Stimulated activated CD8-positive, alpha-beta memory T cell treated with anti-CD3 and anti-CD28 coated beads, Interleukin-15, amount 100 ng/mL, for 1 hour (primary cell): Measurements from ENCODE around the gene TBC1D19.
"Not testable (repeated sequence)": the region's sequence is repeated elsewhere in the genome, so short reads cannot be mapped to it uniquely, and the experiment has no call there.

Experiments
- DNase-seq: peaks from one replicate; pipeline ENCODE4 v3.0.0-alpha.2; 2020; ENCODE audit warnings: low read depth

Gene TBC1D19

GRCh38 chr4:26596843-26597242, 13.0 kb downstream of the TBC1D19 start:
- no peak for DNase-seq

- no peak for DNase-seq
These were observed 17.3 kb downstream of the TBC1D19 start for GRCh38 chr4:26601204-26601603.

- DNase-seq, result no peak
These were observed 23.9 kb downstream of the TBC1D19 start for GRCh38 chr4:26607776-26608175.

- DNase-seq, result no peak
These were observed 25.5 kb downstream of the TBC1D19 start for GRCh38 chr4:26609391-26609790.

- DNase-seq, result no peak
These were observed 26.0 kb downstream of the TBC1D19 start for GRCh38 chr4:26609868-26610267.

- DNase-seq, result no peak
These were observed 27.5 kb downstream of the TBC1D19 start for GRCh38 chr4:26611372-26611771.

- no peak for DNase-seq
These were observed 28.0 kb downstream of the TBC1D19 start for GRCh38 chr4:26611885-26612284.

- no peak for DNase-seq
These were observed 29.4 kb downstream of the TBC1D19 start for GRCh38 chr4:26613237-26613636.

GRCh38 chr4:26613735-26614134, 29.9 kb downstream of the TBC1D19 start:
- DNase-seq, result no peak

- DNase-seq, result no peak
These were observed 35.9 kb downstream of the TBC1D19 start for GRCh38 chr4:26619784-26620183.

- DNase-seq, result no peak
These were observed 37.5 kb downstream of the TBC1D19 start for GRCh38 chr4:26621366-26621765.

- DNase-seq, result no peak
These were observed 39.0 kb downstream of the TBC1D19 start for GRCh38 chr4:26622913-26623312.

- not testable (repeated sequence) for DNase-seq
These were observed 42.8 kb downstream of the TBC1D19 start for GRCh38 chr4:26626658-26627057.

GRCh38 chr4:26632916-26633315, 49.0 kb downstream of the TBC1D19 start:
- DNase-seq, result no peak

GRCh38 chr4:26634237-26634636, 50.4 kb downstream of the TBC1D19 start:
- DNase-seq, result no peak

- no peak for DNase-seq
These were observed 52.6 kb downstream of the TBC1D19 start for GRCh38 chr4:26636458-26636857.

- not testable (repeated sequence) for DNase-seq
These were observed 56.8 kb downstream of the TBC1D19 start for GRCh38 chr4:26640639-26641038.

GRCh38 chr4:26647523-26648224, 63.8 kb downstream of the TBC1D19 start:
- DNase-seq, result no peak

- no peak for DNase-seq
These were observed 64.4 kb downstream of the TBC1D19 start for GRCh38 chr4:26648260-26648659.

GRCh38 chr4:26660261-26660660, 76.4 kb downstream of the TBC1D19 start:
- no peak for DNase-seq

GRCh38 chr4:26663888-26664287, 80.0 kb downstream of the TBC1D19 start:
- DNase-seq, result no peak

GRCh38 chr4:26670903-26671537, 87.1 kb downstream of the TBC1D19 start:
- no peak for DNase-seq

- not testable (repeated sequence) for DNase-seq
These were observed 95.3 kb downstream of the TBC1D19 start for GRCh38 chr4:26679040-26679695.
